AG09309 (cell line): ENCODE data around the gene C13orf46.

ENCODE experiments used
- DNase-seq: peaks from one replicate; pipeline ENCODE4 v3.0.0-alpha.2; 2010; ENCODE audit warnings: low read depth
- H3K4me3 ChIP-seq: 2 replicates; pipeline ENCODE4 v1.5.1; 2011; ENCODE audit warnings: mild to moderate bottlenecking, low read depth, low read length, moderate library complexity; ENCODE audit not compliant: control insufficient read depth
- TF ChIP-seq, protein P1 (sequence below): IDR thresholded peaks from 2 replicates; pipeline ENCODE4 v1.5.1; 2011; ENCODE audit warnings: mild to moderate bottlenecking, low read depth, low read length, inconsistent platforms; ENCODE audit not compliant: insufficient read depth, control insufficient read depth; ENCODE audit errors: missing control alignments

Gene C13orf46

DNA sequence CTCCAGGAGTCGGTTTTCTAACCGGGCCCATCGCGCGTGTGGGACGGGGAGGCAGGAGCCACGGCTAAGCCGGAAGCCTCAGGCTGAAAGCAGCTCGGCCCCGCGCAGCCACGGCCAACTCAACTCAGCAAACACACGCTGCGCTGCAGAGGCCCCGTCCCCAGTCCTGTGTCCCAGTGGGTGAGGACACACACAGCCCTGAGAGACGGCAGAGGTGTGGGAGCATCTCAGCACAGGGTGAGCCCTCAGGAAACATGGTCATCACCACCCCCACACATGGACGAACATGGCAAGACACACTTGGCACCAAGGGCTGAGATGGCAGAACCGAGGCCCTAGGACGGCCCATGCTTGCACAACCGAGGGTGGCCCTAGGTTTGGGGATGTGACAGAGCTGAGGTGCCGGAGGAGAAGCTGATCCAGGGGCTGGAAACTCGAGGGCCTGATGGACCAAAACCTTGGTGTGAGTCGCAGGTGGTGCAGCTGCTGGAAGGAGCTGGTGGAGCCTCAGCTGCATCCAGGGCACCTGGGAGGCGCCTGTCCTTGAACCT, 29.0 kb upstream of the C13orf46 start:
- DNase-seq, result no peak
- TF ChIP-seq, protein P1, sequence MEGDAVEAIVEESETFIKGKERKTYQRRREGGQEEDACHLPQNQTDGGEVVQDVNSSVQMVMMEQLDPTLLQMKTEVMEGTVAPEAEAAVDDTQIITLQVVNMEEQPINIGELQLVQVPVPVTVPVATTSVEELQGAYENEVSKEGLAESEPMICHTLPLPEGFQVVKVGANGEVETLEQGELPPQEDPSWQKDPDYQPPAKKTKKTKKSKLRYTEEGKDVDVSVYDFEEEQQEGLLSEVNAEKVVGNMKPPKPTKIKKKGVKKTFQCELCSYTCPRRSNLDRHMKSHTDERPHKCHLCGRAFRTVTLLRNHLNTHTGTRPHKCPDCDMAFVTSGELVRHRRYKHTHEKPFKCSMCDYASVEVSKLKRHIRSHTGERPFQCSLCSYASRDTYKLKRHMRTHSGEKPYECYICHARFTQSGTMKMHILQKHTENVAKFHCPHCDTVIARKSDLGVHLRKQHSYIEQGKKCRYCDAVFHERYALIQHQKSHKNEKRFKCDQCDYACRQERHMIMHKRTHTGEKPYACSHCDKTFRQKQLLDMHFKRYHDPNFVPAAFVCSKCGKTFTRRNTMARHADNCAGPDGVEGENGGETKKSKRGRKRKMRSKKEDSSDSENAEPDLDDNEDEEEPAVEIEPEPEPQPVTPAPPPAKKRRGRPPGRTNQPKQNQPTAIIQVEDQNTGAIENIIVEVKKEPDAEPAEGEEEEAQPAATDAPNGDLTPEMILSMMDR, result no peak
- H3K4me3 ChIP-seq, result no peak overlapping the region

DNA sequence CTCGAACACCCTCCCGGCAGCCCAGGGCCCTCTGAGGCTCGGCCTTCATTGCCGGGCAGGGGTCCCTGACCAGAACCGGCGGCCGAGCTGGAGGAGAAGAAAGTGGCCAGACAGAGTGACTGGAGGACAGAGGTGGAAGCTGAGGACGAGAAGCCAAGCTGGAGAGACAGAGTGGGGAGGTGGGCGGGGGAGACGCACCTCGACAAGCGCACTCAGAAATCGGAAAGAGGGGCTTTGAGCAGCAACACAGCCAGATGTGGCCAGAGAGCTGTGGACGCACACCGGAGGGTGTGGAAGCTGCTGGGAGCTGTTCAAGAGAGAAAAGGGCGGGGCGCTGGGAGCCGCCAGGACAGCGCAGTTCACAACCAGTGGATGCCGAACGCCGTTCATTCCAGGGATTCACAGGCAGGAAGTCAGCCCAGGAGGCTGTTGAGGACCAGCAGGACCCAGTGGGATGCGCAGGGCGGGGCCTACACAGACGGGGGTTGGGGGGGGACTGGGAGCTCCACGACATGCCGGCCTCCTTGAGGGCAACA, 28.2 kb upstream of the C13orf46 start:
- H3K4me3 ChIP-seq, result no peak overlapping the region
- TF ChIP-seq, protein P1, result no peak
- DNase-seq, result no peak

DNA sequence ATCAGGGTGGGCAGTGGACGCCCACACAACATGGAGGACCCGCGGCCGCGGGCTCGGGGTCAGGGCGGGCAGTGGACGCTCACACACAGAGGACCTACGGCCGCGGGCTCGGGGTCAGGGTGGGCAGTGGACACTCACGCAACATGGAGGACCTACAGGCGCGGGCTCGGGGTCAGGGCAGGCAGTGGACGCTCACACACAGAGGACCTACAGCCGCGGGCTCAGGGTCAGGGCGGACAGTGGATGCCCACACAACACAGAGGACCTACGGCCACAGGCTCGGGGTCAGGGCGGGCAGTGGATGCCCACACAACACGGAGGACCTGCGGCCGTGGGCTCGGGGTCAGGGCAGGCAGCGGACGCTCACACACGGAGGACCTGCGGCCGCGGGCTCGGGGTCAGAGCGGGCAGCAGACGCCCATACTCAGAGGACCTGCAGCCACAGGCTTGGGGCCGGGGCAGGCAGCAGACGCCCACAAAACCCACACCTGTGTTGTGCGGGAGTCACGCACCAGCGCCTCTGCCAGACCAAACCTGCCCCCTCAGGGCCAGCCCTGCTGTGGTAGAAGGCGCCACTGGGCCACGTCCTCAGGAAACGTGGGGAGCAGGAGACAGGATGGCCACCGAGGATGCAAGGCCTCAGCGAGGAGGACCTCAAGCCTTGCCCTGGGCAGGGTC, 27.6 kb upstream of the C13orf46 start:
- TF ChIP-seq, protein P1, result no peak
- DNase-seq, result no peak
- H3K4me3 ChIP-seq, result no peak overlapping the region

DNA sequence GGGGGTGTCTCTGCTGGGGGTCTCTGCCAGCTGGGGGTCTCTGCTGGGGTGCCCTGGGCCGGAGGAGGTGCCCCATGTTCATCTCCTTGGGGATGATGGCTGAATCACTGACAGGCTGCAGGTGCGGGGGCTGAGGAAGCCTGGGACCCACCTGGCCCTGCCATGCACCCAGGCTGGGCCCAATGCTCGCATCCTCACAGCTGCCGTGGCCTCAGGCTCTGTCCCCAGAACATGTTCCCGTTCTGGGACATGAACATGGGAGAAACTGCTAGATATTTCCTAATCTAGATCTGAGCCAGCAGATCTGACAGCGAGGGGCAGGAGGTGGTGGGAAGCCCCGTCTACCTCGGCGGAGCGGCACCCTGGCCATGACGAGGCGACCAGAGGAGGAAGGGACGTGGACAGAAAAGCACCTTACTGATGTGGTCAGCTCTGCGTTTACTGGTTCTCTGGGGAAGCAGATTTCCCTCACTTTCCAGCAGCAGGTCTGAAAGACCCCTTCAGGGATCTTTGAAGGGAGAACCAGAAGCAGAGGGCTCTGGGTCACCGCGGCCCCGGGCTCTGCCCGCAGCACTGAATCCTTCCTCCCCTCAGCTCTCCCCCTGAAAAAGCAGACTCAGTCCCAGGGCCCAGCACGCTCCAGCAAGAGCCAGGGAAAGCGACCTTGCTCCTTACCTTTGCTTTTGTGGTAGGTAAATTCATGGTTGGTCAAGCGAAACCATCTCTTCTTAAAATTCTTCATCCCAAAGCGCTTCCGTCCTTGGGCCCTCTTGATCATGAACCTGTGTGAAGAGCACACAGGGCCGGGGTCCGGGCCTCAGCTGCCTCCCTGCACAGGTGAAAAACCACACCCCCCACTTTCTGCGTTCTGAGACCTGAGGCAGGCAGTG, 26.5 kb upstream of the C13orf46 start:
- no peak overlapping the region for H3K4me3 ChIP-seq
- DNase-seq, result no peak
- TF ChIP-seq, protein P1, result no peak

DNA sequence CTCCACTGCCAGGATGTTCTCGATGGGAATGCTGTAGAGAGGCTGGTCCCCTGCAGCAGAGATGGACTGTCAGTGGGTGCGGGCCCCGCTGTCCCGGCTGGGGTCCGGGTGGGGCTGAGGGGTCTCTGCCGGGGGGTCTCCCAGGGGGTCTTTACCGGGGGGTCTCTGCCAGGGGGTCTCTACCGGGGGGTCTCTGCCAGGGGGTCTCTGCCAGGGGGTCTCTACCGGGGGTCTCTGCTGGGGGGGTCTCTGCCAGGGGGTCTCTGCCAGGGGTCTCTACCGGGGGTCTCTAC, 25.7 kb upstream of the C13orf46 start:
- TF ChIP-seq, protein P1, result no peak
- DNase-seq, result no peak
- H3K4me3 ChIP-seq, result no peak overlapping the region

DNA sequence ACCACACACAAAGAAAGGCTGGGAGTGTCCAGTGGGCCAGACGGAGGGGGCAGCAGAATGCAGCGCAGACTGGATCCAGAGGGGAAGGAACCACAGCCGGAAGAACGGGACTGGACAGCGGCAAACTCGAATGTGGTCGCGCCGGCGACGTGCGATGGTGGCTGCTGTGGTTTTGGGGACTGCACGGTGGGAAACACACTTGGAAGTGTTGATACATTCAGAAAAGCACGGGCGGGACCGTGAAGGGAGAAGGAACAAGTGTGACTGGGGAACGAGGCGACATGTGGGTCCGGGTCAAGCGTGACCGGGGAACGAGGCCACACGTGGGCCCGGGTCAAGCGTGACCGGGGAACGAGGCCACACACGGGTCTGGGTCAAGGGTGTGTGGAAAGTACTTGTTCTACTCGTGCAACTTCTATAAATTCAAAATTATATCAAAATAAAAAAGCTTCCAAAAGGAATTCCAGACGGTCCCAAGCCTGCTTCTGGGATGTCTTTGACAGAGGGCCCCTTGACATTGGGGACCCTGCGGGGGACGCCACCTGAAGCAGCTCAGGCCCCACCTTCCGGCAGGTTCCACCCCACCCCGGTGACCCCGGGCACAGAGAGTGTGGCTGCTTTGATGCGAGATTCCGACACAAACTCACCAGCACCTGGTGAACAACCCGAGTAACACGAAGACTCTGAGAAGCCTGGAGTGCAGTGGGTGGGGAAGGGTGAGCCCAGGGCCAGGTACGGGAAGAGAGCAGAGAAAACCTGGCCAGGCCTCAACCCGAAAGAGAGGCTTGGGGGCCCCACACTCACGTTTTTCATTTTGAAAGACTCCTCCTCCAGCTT, 25.1 kb upstream of the C13orf46 start:
- no peak overlapping the region for H3K4me3 ChIP-seq
- TF ChIP-seq, protein P1, result no peak
- DNase-seq, result no peak
